Testis (tissue), 3 donors: ENCODE data around the gene PRSS33. TPM values are rescaled to one million over a fixed set of nuclear protein-coding genes. Genes with fewer than 3 reads are reported as not detected.

Source experiments
- DNase-seq: peaks from one replicate; pipeline ENCODE4 v3.0.0-alpha.2; 2019
- H3K27ac ChIP-seq, 2 donors: fragments of 200-600 bp; sonication (generic); one replicate each; pipeline ENCODE4 v1.5.1; 2019
- H3K27me3 ChIP-seq: fragments of 200-600 bp; sonication (generic); one replicate; pipeline ENCODE4 v1.5.1; 2019
- H3K36me3 ChIP-seq: fragments of 200-600 bp; sonication (generic); one replicate; pipeline ENCODE4 v1.5.1; 2017; ENCODE audit warnings: low read depth; ENCODE audit errors: missing control alignments
- H3K4me1 ChIP-seq: fragments of 200-600 bp; sonication (generic); one replicate; pipeline ENCODE4 v1.5.1; 2019
- H3K4me3 ChIP-seq, 2 donors: fragments of 200-600 bp; sonication (generic); one replicate each; pipeline ENCODE4 v1.5.1; 2017 to 2019
- H3K9me3 ChIP-seq: fragments of 200-600 bp; sonication (generic); one replicate; pipeline ENCODE4 v1.5.1; 2017
- POLR2A ChIP-seq: fragments of 450-650 bp; IDR thresholded peaks from one replicate; pipeline ENCODE4 v1.6.1; 2017; ENCODE audit warnings: antibody characterized with exemption, mild to moderate bottlenecking, moderate library complexity
- WGBS, 2 donors: methylation state at CpG; one replicate each; pipeline ENCODE4 v1.1.5; 2018; 5-methylcytosine and 5-hydroxymethylcytosine counted together
- intact Hi-C: fragments of 100-400 bp; cut with DNase I; formaldehyde crosslinking; loops from one replicate; pipeline ENCODE4 v1.15.1; 2023; ENCODE audit warnings: low total_unique reads
- polyA plus RNA-seq: library from polyadenylated mRNA; stranded (reverse); fragments of 350-450 nt; fragmentation: Illumina TruSeq; extraction: RNeasy Lipid Tissue Mini Kit (QIAGEN cat#74804); gene quantifications from one replicate; pipeline ENCODE4 v1.2.3, GENCODE V29; 2014; ENCODE audit warnings: low read depth, low replicate concordance; ENCODE audit not compliant: insufficient read depth
- total RNA-seq, 2 donors: library from RNA; depleted of rRNA; stranded (reverse); fragments of >200 nt; gene quantifications; one replicate each; pipeline ENCODE4 v1.2.3, GENCODE V29; 2016
- TF ChIP-seq, protein P1 (sequence below), 3 experiments: fragments of 450-650 bp in 2 of 3; fragments of 200-600 bp in 1 of 3; sonication (generic) in 1 of 3; IDR thresholded peaks; one replicate each; pipeline ENCODE4 v1.5.1; 2016 to 2019; ENCODE audit warnings: antibody characterized with exemption in 3 of 3, mild to moderate bottlenecking in 2 of 3, moderate library complexity in 1 of 3

Gene PRSS33
- total and polyA plus RNA-seq, 3 donors from 2014 or later, result 0.93 to 4.4 TPM; not detected in 1

DNA sequence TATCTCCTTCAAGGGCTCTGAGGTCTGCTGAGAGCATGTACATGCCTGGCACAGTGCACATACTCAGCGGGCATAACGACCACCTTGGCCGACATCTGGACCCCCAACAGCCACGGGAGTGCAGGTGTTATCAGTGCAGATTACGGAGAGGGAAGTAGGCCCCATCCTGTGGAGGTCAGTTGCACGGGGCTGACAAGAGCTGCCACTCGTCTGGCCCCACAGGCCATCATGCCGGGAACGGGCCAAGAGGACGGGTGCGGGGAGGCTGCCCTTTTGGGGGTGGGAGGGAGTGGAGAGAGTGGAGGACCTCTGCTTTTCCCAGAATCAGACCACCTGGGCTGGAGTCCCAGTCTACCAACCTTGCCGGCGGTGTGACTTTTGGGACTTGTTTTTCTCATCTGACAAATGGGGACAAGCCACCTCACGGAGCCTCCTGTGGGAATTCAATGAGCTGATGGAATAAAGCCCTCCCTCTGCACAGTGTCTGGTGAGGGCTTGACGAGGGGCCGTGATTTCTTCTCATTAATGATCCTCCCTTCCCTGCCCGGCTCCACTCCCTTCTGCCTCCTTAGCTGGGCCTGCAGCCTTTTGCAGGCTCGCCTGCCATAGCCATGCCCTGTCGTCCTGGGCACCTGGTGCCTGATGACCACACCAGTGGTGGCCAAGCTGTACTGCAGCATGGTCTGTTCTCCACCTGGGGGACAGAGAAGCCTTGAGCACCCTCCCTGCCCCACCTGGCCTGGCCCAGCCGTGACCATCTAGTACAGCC lies 4.6 kb downstream of the PRSS33 start:
- 74 to 75% methylated on average over 19 to 20 of the region's 20 CpGs for WGBS, 2 donors
- H3K4me1 ChIP-seq, result peaks cover 24% of the 10 kb centered on the region
- intact Hi-C loops, result no loop called here
- H3K9me3 ChIP-seq, result no peaks in the 10 kb centered on the region
- no peaks in the 10 kb centered on the region for H3K27me3 ChIP-seq
- no peak for DNase-seq
- H3K4me3 ChIP-seq, result no peak overlapping the region
- TF ChIP-seq, protein P1, sequence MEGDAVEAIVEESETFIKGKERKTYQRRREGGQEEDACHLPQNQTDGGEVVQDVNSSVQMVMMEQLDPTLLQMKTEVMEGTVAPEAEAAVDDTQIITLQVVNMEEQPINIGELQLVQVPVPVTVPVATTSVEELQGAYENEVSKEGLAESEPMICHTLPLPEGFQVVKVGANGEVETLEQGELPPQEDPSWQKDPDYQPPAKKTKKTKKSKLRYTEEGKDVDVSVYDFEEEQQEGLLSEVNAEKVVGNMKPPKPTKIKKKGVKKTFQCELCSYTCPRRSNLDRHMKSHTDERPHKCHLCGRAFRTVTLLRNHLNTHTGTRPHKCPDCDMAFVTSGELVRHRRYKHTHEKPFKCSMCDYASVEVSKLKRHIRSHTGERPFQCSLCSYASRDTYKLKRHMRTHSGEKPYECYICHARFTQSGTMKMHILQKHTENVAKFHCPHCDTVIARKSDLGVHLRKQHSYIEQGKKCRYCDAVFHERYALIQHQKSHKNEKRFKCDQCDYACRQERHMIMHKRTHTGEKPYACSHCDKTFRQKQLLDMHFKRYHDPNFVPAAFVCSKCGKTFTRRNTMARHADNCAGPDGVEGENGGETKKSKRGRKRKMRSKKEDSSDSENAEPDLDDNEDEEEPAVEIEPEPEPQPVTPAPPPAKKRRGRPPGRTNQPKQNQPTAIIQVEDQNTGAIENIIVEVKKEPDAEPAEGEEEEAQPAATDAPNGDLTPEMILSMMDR (IDR thresholded peaks at IDR 0.05), result no peak
- TF ChIP-seq POLR2A, result no peak
- no peak overlapping the region for H3K27ac ChIP-seq
- no peaks in the 10 kb centered on the region for H3K36me3 ChIP-seq

DNA sequence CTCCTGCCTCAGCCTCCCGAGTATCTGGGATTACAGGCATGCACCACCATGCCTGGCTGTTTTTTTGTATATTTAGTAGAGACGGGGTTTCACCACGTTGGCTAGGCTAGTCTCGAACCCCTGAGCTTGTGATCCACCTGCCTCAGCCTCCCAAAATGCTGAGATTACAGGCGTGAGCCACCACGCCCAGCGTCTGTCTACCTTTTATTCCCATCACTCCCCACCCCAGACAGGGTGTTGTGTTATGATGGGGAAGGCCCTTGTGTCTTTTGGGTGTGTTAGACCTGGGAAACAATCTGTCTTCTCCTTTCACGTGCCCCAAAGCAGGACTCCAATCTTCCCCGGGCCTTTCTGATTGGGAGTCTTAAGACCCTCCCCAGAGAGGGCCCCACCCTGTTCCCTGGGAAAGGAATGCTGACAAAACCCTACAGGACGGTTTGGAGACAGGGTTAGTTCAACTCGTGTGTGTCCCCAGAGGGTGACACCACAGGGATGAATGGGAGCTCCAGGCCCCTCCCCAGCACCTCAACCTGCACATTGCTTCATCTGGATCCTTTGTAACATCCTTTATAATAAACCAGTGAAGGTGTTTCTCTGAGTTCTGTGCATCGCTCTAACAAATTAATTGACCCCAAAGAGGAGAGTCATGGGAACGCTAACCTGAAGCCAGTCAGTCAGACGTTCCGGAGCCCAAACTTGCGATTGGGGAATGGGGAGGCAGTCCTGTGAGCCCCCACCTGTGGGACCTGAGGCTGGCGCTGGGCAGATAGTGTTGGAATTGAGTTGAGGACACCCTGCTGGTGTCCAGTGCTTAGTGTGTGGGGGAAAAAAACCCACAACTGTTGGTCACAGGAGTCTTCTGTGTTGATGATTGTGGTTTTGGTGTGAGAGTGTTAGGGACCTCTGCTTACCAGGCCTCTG lies 7.1 kb downstream of the PRSS33 start:
- peaks cover 21% of the 10 kb centered on the region for H3K4me1 ChIP-seq
- TF ChIP-seq POLR2A, result no peak
- TF ChIP-seq, protein P1 (IDR thresholded peaks at IDR 0.05), result no peak
- intact Hi-C loops, result no loop called here

GRCh38 chr16:2779151-2779920 lies 8.0 kb downstream of the PRSS33 start:
- H3K4me3 ChIP-seq, result no peak overlapping the region
- peaks cover 19% of the 10 kb centered on the region for H3K4me1 ChIP-seq
- no peaks in the 10 kb centered on the region for H3K36me3 ChIP-seq
- TF ChIP-seq, protein P1 (IDR thresholded peaks at IDR 0.05), result no peak
- TF ChIP-seq POLR2A, result no peak
- H3K9me3 ChIP-seq, result no peaks in the 10 kb centered on the region
- peak overlapping the region in 1 of 2 donors; percentile 100 for H3K27ac ChIP-seq
- intact Hi-C loops, result no loop called here
- no peaks in the 10 kb centered on the region for H3K27me3 ChIP-seq
- no peak for DNase-seq
- 43 to 74% methylated on average over 12 to 23 of the region's 23 CpGs for WGBS, 2 donors

More for the DNA sequence above, 7.1 kb downstream of the PRSS33 start:
- no peak overlapping the region for H3K27ac ChIP-seq
- DNase-seq, result no peak
- H3K4me3 ChIP-seq, result no peak overlapping the region
- no peaks in the 10 kb centered on the region for H3K27me3 ChIP-seq
- WGBS, 2 donors, result 49 to 58% methylated on average over 17 of the region's 17 CpGs
- H3K9me3 ChIP-seq, result no peaks in the 10 kb centered on the region
- H3K36me3 ChIP-seq, result no peaks in the 10 kb centered on the region

DNA sequence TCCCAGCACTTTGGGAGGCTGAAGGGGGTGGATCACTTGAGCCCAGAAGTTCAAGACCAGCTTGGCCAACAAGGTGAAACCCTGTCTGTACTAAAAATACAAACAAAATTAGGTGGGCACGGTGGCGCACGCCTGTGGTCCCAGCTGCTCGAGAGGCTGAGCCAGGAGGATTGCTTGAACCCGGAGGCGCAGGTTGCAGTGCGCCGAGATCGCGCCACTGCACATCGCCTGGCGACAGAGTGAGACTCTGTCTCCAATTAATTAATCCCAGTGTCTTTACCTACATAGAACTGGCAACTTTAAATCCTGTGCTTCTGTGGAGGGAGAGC lies 8.8 kb downstream of the PRSS33 start:
- Histone ChIP-seq H3K27me3 (no peaks in the 10 kb centered on the region), H3K4me1 (peaks cover 19% of the 10 kb centered on the region), H3K36me3 (no peaks in the 10 kb centered on the region), H3K4me3 (peak overlapping the region in 1 of 2 donors; percentile 100), H3K27ac (peak overlapping the region; percentile 100), H3K9me3 (no peaks in the 10 kb centered on the region)
- WGBS, 2 donors, result 60 to 81% methylated on average over 1 to 12 of the region's 12 CpGs
- intact Hi-C loops, result no loop called here
- TF ChIP-seq POLR2A, result no peak
- TF ChIP-seq, protein P1 (IDR thresholded peaks at IDR 0.05), result no peak
- no peak for DNase-seq
